GM18873 (cell line): ENCODE measurements around the gene C13orf42.

Source experiments
- ATAC-seq: cut with Tn5 transposase; IDR thresholded peaks from one replicate; pipeline ENCODE4 v1.9.1; 2021; ENCODE audit warnings: mild to moderate bottlenecking, moderate library complexity, moderate number of reproducible peaks; ENCODE audit not compliant: unreplicated experiment, low FRiP score

C13orf42 gene

DNA sequence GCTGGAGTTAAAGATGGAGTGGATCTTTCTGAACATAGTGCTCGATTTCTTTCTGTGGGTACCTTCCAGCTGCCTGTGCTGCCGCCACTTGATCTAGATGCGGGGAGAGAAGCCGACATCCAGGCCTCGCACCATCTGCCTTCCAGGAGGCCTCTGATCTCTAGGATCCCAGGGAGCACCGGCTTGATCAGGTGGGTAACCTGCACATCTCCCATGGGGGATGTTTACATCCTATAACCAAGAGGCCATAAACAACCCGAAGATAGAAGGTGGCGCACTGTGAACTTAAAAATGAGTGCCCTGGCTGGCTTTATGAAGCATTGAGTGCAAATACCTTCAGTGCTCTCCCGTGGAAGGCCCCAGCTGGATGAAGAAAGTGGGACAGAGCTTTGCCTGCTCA lies at the start of gene C13orf42:
Gene C13orf42 (minus strand): TSS at position 101 of the 400 bp plus-strand sequence. CDS start 65 bp downstream, at position 36.
- no peak for ATAC-seq

DNA sequence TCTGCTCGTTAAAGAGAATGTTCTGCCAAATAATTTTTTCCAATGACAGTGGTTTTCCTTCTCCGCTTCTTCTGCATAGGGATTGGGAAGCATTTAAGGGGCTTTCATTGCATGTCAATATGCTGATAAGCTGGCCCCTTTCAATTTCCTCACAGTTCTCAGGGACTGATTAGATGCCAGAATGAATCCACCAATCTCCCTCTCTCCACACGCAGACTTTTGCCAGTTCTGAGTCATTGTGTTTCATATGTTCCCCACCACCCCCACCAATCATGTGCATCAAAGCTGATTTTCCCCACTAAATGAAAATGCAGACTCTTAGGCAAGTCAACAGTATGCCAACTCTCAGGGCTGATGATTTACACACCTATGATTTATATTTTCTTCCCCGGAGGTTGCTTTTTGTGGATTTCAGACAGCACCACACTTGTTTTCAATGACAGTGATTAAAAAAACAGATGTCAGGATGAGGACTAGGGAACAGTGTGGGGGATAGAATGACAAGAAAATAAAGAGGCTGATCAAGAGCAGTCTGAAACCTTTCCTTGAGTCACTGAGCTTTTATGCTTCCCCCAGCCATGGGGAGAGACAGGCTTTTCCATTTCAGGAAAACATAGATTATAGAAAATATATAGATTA lies 47.9 kb upstream of the C13orf42 start:
- no peak for ATAC-seq

DNA sequence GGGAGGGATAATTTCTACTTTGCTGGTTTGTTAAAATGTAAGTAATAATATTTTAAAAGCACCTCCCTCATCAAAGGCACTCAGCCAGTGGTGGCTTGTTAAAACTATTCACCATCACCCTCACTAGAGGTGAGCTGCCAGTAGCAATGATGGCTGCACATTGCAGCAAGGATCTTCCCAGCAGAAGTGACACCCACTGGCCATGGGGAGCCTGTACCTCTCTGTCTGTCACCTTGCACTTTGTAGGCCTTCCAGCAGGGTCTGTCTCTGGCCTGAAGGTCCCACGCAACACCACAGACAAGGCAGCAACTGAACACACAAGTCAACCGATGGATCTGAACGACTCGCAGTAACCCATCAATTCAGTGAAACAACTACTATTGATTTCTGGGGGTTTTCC lies 47.3 kb upstream of the C13orf42 start:
- ATAC-seq: no peak

DNA sequence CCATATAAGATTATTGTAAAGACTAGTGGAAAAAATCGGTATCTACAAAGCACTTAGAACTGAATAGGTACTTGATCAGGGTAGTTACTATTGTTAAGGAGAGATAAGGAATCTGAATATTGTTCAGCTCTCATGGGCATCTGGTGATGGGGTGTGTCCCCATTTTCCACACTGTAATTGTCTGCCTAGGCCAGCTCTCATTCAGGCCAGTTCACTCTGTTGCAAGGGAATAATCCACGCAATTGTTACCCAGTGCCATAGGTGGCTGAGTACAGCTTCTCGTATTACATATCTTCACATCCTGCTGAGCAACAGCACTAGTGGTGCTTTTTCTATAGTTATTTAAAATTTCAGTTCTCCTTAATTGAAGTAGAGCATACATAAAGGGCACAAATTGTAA lies 45.6 kb upstream of the C13orf42 start:
- ATAC-seq: no peak

DNA sequence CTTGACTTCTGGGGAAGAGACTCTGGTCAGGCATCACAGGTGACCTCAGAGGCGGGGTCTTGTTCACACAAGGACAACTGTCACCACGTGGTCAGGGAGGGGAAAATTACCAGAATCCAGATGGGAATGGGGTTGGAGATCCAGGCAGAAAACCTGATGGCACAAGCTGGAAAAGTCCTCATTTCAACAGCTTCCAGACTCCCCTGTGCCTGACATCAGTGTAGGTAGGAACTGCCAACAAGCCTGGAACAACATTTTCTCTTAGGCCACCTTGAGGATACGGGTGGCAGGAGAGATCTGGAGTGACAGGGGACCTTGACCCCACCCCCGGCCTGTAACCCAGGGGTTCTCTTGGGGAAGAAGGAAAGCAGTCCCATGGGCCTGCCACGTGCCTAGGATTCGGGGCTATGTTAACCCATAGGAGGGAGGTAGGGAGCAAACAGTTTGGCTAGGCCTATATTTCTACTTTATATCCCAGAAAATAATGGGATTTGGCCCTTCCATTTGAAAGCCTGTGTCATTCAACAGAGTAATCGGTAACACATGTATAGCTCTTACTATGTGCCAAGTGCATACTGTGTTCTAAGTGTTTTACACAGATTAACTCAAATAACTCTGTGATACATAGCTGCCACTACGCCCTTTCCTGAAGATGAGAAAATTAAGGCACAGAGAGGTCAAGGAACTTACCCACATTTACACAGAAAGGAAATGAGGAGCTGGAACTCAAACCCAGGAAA lies 44.9 kb upstream of the C13orf42 start:
- ATAC-seq: no peak

DNA sequence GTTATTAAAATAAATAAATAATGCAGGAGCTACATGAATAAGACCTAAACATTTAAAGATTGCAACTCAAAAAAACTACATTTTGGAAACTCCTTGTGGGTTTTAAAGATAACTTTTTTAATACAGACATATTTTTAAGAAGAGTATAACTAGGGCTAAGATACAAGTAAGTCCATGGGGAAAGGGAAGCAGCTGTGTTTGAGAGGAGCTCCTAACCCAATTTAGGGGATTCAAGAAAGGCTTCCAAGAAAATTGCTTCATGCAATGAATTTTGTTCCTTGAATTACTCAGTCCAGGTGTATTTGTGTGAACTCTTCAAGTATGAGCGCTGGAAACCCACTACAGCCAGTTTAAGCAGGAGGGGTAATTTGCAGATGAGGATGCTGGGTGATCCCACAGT lies 44.1 kb upstream of the C13orf42 start:
- ATAC-seq: no peak

DNA sequence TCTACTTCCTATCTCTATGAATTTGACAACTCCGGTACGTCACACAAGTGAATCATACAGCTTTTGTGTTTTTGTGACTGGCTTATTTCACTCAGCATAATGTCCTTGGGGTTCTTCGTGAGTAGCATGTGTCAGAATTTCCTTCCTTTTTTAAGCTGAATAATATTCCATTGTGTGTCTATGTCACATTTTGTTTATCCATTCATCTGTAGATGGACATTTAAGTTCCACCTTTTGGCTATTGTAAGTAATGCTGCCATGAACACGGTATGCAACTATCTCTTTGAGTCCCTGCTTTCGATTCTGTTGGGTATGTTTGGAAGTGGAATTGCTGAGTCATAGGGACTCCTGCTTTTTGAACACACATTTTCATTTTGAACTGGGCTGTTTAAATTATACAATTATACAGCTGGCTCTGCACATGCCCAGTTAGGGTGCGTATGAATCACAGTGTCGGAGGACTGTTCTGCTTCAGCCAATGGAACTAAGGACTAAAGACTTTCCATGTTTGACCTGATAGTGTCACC lies 43.0 kb upstream of the C13orf42 start:
- ATAC-seq: no peak

DNA sequence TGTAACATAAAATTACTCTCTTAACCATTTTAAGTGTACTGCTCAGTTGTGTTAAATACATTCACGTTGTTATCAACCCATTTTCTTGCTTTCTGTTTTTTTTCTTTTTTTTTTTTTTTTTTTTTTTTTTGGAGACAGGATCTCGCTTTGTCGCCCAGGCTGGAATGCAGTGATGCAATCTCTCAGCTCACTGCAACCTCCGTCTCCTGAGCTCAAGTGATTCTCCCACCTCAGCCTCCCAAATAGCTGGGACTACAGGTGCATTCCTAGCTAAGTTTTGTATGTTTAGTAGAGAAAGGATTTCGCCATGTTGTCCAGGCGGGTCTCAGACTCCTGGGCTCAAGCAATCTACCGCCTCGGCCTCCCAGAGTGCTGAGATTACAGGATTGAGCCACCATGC lies 42.5 kb upstream of the C13orf42 start:
- no peak for ATAC-seq

DNA sequence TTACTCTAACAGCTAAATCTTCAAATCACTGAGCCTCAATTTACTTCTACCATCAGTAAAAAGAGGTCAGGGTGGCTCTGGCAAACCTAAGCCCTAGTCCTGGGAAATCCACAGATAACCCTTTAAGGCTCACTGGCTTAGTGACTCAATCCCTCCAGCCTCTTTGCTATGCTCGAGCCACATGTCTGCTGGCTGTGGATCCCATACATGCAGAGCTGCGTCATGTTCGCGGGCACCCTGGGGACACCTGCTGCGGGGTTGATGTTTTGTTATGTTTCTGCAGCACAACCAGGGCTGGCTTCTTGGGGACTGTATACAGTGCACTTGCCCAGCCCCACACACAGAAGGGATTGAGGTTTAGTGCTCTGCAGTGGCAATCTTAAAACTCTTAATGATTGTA lies 41.6 kb upstream of the C13orf42 start:
- ATAC-seq: no peak

DNA sequence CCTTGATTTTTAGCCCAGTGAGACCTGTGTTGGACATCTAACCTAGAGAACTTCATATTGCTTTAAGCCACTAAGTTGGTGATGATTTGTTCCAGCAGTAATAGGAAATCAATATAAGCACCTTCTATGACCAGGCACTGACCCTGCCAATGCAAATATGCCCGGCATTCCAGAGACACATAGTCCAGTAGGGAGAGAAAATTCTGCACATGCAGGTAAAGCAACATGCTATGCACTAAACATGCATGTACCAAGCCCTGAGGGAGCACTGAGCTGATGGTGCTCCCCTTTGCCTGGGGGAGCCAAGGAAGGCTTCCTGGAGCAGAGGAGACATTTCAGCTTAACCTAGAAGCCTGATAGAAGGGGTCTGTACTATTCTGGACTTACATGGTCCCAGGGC lies 40.4 kb upstream of the C13orf42 start:
- no peak for ATAC-seq

DNA sequence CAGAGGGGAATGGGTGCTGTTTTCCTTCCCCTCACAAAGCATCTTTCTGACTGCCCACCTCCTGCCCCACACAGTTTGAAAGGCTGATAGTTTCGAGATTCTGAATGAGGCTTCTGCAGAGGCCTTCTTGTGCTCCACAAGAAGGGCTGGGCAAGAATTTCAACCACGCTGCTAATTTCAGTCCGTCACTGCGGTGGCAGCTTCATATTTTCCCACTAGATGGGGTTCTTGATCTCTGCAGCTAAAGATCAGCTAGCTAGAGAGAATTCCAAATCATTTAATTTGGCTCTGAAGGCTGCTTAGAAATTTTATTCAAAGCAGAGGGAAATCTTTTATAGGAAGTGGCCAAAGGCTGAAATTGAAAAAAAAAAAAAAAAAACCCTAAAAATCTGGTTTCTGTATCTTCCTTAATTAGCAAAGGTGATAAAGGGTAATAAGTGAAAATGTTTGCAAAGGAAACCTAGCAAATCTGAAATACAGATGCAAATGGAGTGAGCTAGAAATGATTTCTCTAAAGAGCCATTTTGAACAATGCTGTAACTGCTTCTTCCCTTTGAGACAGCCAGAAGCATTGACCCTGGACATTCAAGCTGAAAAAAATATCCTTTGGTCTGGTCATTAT lies 38.0 kb upstream of the C13orf42 start:
- no peak for ATAC-seq

DNA sequence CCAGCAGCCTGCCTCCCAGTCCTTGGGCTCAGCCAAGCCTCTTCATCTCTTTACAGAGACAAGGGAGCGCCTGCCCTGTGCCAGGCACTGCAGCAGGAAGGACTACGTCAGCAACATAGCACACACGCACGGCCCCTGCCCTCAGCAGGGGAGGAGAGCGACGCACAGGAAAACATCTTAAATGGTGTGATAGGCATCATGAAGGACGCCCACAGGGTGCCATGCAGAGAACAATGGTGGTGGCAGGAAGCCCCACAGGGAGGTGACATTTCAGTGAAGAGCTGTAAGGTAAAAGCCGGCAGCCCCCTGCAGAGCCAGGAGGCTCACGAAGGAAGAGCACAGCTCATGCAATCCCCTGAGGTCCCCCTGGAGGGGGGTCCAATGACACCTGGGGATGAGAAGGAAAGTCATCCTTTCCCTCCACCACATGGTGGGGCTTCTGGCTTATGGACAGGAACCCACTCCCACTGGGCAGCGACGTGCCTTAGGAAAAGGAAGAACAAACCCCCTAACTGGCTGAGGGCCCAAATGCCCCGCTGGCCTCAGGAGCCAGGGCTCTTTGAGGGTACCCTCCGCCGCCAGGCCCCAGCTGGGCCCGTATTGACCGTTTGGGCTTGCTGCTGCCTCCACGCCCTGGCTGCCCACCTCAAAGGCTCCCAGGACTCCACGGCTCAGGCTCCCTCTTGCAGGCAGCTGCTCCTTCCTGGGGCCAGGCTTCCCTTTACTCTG lies 37.3 kb upstream of the C13orf42 start:
- no peak for ATAC-seq

DNA sequence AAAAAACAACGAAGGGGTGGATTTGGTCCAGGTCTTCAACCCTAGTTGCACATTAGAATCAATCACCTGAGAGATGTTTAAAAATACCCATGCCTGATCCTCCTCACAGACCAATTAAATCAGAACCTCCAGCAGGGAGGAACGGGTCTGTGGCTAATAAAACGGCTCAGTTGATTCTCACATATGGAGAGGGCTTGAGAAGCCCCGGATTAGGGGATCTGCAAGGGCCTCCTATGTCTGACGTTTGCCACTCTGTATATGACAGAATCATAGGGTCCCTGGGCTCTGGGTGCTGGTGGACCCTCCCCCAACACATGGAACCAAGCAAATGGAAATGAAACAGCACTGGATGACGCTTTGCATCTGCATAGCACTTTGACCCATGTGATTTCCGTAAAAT lies 36.7 kb upstream of the C13orf42 start:
- ATAC-seq: no peak

DNA sequence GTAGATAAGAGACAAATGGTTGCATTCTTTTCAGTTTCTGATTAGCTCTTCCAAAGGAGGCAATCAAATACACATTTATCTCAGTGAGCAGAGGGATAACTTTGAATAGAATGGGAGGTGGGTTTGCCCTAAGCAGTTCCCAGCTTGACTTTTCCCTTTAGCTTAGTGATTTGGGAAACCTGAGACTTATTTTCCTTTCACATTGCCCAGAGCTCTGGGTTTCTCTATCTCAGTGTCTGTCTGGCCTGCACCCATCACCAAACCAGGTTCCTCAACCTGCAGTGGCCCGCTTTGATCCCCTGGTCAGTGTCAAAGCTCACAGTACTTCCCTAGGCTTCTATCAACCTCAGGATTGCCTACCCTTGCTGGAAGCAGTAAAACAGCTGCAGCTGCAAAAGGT lies 35.6 kb upstream of the C13orf42 start:
- ATAC-seq: no peak

DNA sequence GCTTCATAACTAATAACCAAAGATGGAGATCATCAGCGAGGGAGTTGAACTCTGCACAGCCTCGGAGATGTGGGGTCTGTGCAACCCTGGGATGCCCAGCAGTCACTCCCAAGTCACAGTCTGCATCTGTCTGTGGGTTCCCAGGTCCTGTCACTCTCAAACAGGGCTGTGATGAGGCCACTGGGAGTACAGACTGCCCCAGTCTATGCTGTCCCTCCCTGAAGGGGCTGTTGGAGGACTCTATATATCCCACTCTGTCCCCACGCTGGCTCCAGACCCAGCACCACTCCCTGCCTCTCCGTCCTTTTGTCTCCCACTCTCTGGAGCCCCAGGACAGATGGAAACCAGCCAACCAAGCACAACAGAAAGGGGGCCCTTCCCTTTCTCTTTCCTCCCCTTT lies 26.2 kb upstream of the C13orf42 start:
- no peak for ATAC-seq

DNA sequence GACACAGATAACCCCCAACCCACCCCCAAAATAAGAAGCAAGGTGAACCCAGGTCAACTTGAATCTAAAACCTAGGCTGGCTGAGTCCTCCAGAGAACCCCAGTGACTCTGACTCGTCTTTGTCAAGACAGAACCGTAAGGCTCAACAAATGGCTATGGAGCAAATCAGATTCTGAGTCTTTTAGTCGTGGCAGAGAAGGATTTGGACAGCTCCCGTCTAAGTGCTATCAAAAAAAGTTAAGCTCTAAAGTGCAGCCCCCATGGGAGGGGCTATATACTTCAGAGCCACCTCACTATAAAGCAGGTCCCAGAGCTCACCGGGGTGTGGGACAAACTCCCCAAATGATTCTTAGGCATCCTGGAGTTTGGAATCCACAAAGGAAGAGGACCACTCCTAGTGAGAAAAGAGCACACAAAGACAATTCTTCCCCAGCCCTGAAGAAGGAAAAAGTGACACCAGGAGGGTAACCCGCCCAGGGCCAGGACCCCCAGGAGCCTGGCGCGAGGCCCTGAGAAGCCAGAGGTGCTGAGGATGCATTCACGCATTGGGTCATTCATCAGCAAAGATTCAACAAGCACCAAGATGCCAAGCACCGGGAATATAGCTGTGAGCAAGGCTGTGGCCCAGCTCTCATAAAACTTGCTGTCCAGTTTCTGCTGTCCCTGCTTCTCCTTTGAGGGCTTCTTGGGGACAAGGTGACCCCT lies 25.4 kb upstream of the C13orf42 start:
- no peak for ATAC-seq

DNA sequence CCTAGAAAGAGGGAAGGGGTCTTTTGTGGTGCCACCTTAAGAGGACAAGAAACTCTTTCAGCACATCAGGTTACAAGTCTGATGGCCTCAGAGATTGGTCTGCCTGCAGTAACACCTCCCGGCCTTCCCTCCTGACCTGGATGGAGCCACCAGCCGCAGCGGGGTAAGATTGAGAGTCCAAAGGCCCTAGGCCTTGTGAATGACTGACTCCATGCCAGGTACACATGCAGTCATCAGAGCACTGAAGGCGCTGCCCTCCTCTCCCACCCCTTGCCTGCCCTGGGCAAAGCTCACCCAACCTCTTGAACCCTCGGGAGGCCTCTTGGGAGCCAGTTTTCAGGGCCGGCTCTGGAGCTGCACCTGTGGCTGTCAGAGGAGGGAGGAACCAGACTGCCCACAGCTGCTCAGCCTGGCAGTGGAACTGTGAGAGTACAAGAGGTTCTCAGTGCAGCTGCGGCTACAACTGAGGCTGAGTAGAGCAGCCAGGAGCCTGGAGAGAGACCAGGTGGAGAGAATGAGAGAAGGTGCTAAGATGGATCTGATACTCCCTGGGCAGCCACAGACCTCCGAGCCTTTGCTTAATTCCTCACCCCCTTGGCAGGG lies 23.8 kb upstream of the C13orf42 start:
- no peak for ATAC-seq

DNA sequence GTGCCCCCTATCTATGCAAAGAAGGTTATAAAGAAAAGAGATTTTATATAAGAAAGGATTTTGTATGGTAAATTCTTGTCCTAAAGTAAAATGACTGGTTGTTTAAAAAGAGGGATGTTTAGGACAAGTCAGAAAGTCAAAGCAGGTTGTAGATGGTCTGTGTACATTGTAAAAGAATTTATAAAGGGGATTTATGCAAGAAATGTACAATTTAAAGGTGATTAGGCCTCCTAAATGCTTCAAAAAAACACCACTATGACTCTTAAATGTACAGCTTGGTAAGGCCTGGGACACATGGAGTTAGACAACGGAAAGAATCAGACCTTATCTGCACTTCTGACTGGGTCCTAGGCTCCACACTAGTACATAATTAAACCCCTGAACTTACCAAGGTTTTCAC lies 19.3 kb upstream of the C13orf42 start:
- no peak for ATAC-seq

DNA sequence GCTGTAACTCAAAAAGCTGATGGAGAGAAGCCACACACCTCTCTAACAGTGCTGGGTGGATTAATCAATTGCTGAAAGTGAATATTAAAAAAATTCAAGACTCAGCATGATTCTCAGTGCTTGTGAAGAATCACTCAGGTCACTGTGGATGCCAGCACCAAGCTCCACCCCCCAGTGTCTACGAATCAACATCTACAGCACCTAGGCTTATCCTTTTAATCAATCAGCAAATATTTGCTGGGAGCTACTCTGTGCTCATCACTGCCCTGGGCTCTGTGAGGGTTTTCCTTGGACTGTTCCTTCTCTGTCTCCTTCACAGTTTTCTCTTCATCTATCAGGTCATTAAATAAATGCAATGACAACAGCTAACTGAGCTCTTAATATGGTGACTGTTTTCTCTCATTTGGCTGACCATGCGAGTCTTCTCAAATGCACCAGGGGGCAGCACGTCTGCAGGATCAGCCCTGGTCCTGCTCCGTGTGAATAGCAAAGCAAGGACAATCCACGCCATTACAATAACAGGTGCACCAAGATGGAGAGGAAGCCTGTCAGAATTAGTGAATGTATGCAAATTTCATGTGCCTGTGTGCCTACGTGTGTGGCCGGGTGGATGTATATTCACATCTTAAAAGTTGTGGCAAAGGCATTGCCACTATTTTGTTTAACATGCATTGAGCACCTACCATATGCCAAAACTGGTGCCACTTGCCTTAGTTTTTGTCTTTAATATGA lies 14.6 kb upstream of the C13orf42 start:
- peak; percentile 69 for ATAC-seq
